ENCODE results near the gene WNT1. TPM values are rescaled to one million over a fixed set of nuclear protein-coding genes. Genes with fewer than 3 reads are reported as not detected.

Gene WNT1
- total and polyA plus RNA-seq, 9 of the 15 experiments (the other 6 are each of a cell fraction or from before 2014, with no cell fraction given), result not detected

DNA sequence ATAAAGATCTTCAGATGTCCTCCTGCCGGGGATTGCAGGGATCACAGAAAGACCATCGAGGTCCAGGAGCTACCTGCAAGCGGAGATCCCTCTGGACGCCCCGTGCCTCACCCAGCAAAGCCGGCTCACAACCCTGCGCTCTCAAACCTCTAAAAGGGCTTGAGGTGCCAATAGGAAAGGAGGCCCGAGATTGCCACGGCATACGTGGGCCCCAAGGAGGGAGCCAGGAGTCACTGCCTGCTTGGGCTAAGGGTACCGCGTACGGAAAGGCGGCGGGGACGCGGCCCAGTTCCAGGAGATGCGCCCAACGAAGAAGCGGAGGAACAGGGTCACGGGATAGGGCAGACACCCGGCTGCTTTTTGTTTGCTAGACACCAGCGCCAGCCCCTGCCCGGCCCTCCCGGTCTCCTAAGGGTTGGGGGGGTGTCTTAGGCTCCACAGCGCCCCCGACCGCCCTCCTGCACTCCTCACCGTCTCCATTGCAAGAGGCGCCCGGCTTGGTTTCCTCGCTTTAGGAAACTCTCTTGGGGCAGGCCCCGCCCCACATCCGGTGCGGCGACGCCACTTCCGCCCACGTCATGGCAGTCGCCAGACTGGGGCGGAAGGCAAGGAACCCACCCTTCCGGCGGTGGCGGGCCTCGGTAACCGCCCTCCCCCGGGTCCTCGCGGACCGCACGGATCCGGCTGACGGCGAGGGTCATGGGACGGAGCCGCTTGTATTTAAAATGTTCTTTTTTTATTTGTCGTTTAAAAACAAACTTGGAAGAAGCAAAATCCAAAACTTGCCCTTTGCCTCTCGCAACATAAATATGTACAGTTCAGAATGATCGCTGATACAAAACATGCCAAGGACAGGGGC is 40.4 kb downstream of the WNT1 start, which contains the start of gene PRKAG1 (continued):
- TF ChIP-seq, protein P1, sequence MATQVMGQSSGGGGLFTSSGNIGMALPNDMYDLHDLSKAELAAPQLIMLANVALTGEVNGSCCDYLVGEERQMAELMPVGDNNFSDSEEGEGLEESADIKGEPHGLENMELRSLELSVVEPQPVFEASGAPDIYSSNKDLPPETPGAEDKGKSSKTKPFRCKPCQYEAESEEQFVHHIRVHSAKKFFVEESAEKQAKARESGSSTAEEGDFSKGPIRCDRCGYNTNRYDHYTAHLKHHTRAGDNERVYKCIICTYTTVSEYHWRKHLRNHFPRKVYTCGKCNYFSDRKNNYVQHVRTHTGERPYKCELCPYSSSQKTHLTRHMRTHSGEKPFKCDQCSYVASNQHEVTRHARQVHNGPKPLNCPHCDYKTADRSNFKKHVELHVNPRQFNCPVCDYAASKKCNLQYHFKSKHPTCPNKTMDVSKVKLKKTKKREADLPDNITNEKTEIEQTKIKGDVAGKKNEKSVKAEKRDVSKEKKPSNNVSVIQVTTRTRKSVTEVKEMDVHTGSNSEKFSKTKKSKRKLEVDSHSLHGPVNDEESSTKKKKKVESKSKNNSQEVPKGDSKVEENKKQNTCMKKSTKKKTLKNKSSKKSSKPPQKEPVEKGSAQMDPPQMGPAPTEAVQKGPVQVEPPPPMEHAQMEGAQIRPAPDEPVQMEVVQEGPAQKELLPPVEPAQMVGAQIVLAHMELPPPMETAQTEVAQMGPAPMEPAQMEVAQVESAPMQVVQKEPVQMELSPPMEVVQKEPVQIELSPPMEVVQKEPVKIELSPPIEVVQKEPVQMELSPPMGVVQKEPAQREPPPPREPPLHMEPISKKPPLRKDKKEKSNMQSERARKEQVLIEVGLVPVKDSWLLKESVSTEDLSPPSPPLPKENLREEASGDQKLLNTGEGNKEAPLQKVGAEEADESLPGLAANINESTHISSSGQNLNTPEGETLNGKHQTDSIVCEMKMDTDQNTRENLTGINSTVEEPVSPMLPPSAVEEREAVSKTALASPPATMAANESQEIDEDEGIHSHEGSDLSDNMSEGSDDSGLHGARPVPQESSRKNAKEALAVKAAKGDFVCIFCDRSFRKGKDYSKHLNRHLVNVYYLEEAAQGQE (IDR thresholded peaks at IDR 0.05; ENCODE audit: borderline replicate concordance), result peak; percentile 93
- TF ChIP-seq, protein P1 (CRISPR knock-in tag; IDR thresholded peaks at IDR 0.05; ENCODE audit: low read depth), result peak; percentile 74; the same call in 1 of the 2 replicates
- TF ChIP-seq RBBP5 (IDR thresholded peaks at IDR 0.05; ENCODE audit: borderline replicate concordance, insufficient read depth, low read length, poor library complexity, severe bottlenecking), result peak; percentile 34
- TF ChIP-seq ZNF444 (CRISPR knock-in tag; IDR thresholded peaks at IDR 0.05), result no peak
- no peak for TF ChIP-seq MEIS2 (IDR thresholded peaks at IDR 0.05; ENCODE audit: partially characterized antibody)
- no peak for TF ChIP-seq SIRT6 (IDR thresholded peaks at IDR 0.05; ENCODE audit: low read depth, low read length)
- no peak for TF ChIP-seq BRF1 (IDR thresholded peaks at IDR 0.05; ENCODE audit: borderline replicate concordance, extremely low read depth, insufficient read length)
- TF ChIP-seq POLR3A (IDR thresholded peaks at IDR 0.05; ENCODE audit: borderline replicate concordance, extremely low read depth, insufficient read depth, insufficient read length), result no peak
- no peak for TF ChIP-seq ZNF75A (CRISPR knock-in tag; IDR thresholded peaks at IDR 0.05)
- peak; percentile 77; the same call in 1 of the 2 replicates for TF ChIP-seq PHF8 (IDR thresholded peaks at IDR 0.05; ENCODE audit: borderline replicate concordance, low read length)
- no peak for TF ChIP-seq HEY1 (CRISPR knock-in tag; IDR thresholded peaks at IDR 0.05; ENCODE audit: borderline replicate concordance)
- no peak for TF ChIP-seq DIDO1 (tag; IDR thresholded peaks at IDR 0.05; ENCODE audit: low read depth)
- peak; percentile 83; the same call in 1 of the 2 replicates for TF ChIP-seq ESRRA (IDR thresholded peaks at IDR 0.05; ENCODE audit: borderline replicate concordance, low read depth)
- TF ChIP-seq LARP7 (IDR thresholded peaks at IDR 0.05), result no peak
- 0 out of 4 replicates have a peak, but pooled peaks of 1 of the 2 experiments have one; percentile 61 for TF ChIP-seq TBL1XR1 (IDR thresholded peaks at IDR 0.05; ENCODE audit: low read length in 2 of 2)
- peak; percentile 71 for TF ChIP-seq ZBED1 (IDR thresholded peaks at IDR 0.05)
- no peak for TF ChIP-seq SAFB2 (IDR thresholded peaks at IDR 0.05; ENCODE audit: borderline replicate concordance, low read depth, low read length, severe bottlenecking)
- TF ChIP-seq ZC3H4 (CRISPR knock-in tag; IDR thresholded peaks at IDR 0.05; ENCODE audit: borderline replicate concordance), result peak; percentile 92; the same call in 1 of the 2 replicates

Data from K562 (cell line).